Measurements from ENCODE around the gene CLDN8.

Gene CLDN8

GRCh38 chr21:30206551-30207251 lies 9.2 kb downstream of the CLDN8 start:
- DNase-seq (ENCODE audit: low read depth), result no peak

GRCh38 chr21:30200000-30200399 lies 15.9 kb downstream of the CLDN8 start:
- no peak for DNase-seq (ENCODE audit: low read depth)

- no peak for DNase-seq (ENCODE audit: low read depth)
Measured at GRCh38 chr21:30194701-30195299, 21.1 kb downstream of the CLDN8 start.

- DNase-seq (ENCODE audit: low read depth), result no peak
Measured at GRCh38 chr21:30193201-30193600, 22.7 kb downstream of the CLDN8 start.

- no peak for DNase-seq (ENCODE audit: low read depth)
Measured at GRCh38 chr21:30190554-30190953, 25.3 kb downstream of the CLDN8 start.

- no peak for DNase-seq (ENCODE audit: low read depth)
Measured at GRCh38 chr21:30189773-30190172, 26.1 kb downstream of the CLDN8 start.

GRCh38 chr21:30186242-30186641 lies 29.7 kb downstream of the CLDN8 start:
- no peak for DNase-seq (ENCODE audit: low read depth)

- DNase-seq (ENCODE audit: low read depth), result no peak
Measured at GRCh38 chr21:30168086-30168485, 47.8 kb downstream of the CLDN8 start.

- DNase-seq (ENCODE audit: low read depth), result no peak
Measured at GRCh38 chr21:30166705-30167104, 49.2 kb downstream of the CLDN8 start, which contains the start of gene CLDN17. Gene CLDN17 (minus strand): TSS chr21:30166805. CDS start chr21:30166617, 188 bp downstream.

- DNase-seq (ENCODE audit: low read depth), result no peak
Measured at GRCh38 chr21:30166171-30166570, 49.7 kb downstream of the CLDN8 start.

GRCh38 chr21:30164796-30165195 lies 51.1 kb downstream of the CLDN8 start:
- DNase-seq (ENCODE audit: low read depth), result no peak

All from stimulated activated CD8-positive, alpha-beta memory T cell treated with anti-CD3 and anti-CD28 coated beads, Interleukin-15, amount 100 ng/mL, for 24 hours (primary cell).